DND-41 (cell line): ENCODE data around the gene GLCE.

ENCODE experiments used
- ATAC-seq: fragments of 200-7000 bp; cut with Tn5 transposase; 3 replicates; pipeline ENCODE4 v1.9.1; 2021; ENCODE audit warnings: low read depth; ENCODE audit not compliant: insufficient read depth
- DNase-seq: peaks from one replicate; pipeline ENCODE4 v3.0.0-alpha.2; 2020
- H2AFZ ChIP-seq: 2 replicates; pipeline ENCODE4 v1.6.0; 2012; ENCODE audit warnings: low read depth, low read length
- H3K27ac ChIP-seq: 2 replicates; pipeline ENCODE4 v1.5.1; 2012; ENCODE audit warnings: low read length, inconsistent platforms
- H3K27me3 ChIP-seq: fragments of 200-600 bp; sonication (generic); 2 replicates; pipeline ENCODE4 v1.6.0; 2012; ENCODE audit warnings: low read length, mild to moderate bottlenecking, inconsistent platforms; ENCODE audit not compliant: insufficient read depth, poor library complexity
- H3K36me3 ChIP-seq: 2 replicates; pipeline ENCODE4 v1.5.1; 2012; ENCODE audit warnings: low read length, inconsistent platforms; ENCODE audit not compliant: insufficient read depth
- H3K4me1 ChIP-seq: 2 replicates; pipeline ENCODE4 v1.5.1; 2012; ENCODE audit warnings: mild to moderate bottlenecking, low read length; ENCODE audit not compliant: insufficient read depth
- H3K4me2 ChIP-seq: 2 replicates; pipeline ENCODE4 v1.6.0; 2012; ENCODE audit warnings: mild to moderate bottlenecking, moderate library complexity, low read length, inconsistent platforms; ENCODE audit not compliant: insufficient read depth
- H3K4me3 ChIP-seq, 2 experiments: fragments of 200-600 bp in 1 of 2; shearing (Covaris generic) in 1 of 2; 2 replicates each; pipeline ENCODE4 v1.5.1; 2012 to 2016; ENCODE audit warnings: inconsistent platforms in 2 of 2, low read length in 2 of 2, mild to moderate bottlenecking in 2 of 2, low read depth in 1 of 2, moderate library complexity in 1 of 2
- H3K79me2 ChIP-seq: 2 replicates; pipeline ENCODE4 v1.6.0; 2012; ENCODE audit warnings: low read length, inconsistent platforms; ENCODE audit not compliant: insufficient read depth
- H3K9ac ChIP-seq: 2 replicates; pipeline ENCODE4 v1.6.0; 2012; ENCODE audit warnings: low read depth, mild to moderate bottlenecking, inconsistent platforms, low read length, moderate library complexity
- H3K9me3 ChIP-seq: 2 replicates; pipeline ENCODE4 v1.5.1; 2012; ENCODE audit warnings: low read length, moderate library complexity, mild to moderate bottlenecking, inconsistent platforms; ENCODE audit not compliant: insufficient read depth, severe bottlenecking
- H4K20me1 ChIP-seq: 2 replicates; pipeline ENCODE4 v1.6.0; 2012; ENCODE audit warnings: low read length; ENCODE audit not compliant: insufficient read depth
- EZH2 ChIP-seq: IDR thresholded peaks from 3 replicates; pipeline ENCODE4 v1.6.1; 2012; ENCODE audit warnings: borderline replicate concordance, low read depth, mild to moderate bottlenecking, moderate library complexity, low read length, inconsistent platforms; ENCODE audit not compliant: severe bottlenecking
- TF ChIP-seq, protein P1 (sequence below): IDR thresholded peaks from 2 replicates; pipeline ENCODE4 v1.5.1; 2012; ENCODE audit warnings: borderline replicate concordance, low read length, moderate library complexity, mild to moderate bottlenecking; ENCODE audit not compliant: poor library complexity, severe bottlenecking; ENCODE audit errors: extremely low read depth

Gene GLCE

DNA sequence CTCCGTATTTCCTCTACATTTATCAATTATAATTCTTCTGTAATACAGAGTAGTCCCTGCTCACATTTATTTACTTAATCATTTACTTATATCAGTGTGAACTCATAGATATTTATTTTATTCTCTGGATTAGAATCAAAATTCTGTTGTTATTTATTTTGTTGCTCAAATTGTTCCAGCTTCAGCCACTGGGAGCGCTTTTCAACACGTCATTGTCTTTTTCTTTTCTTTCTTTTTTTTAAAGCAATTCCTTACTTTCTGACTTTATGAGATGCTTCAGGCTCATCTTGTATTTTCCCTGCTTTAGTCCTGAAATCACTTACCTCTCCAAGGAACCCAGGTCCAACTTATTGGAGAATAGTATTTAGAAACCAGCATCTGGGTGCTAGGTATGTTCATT is 53.4 kb downstream of the GLCE start:
- no peaks in the 10 kb centered on the region for H3K9me3 ChIP-seq
- H2AFZ ChIP-seq, result no peak overlapping the region
- peaks cover 8% of the 10 kb centered on the region for H3K4me1 ChIP-seq
- H4K20me1 ChIP-seq, result no peaks in the 10 kb centered on the region
- H3K4me2 ChIP-seq, result no peak overlapping the region
- no peak overlapping the region for H3K9ac ChIP-seq
- H3K27ac ChIP-seq, result no peak overlapping the region
- TF ChIP-seq EZH2, result no peak
- TF ChIP-seq, protein P1, sequence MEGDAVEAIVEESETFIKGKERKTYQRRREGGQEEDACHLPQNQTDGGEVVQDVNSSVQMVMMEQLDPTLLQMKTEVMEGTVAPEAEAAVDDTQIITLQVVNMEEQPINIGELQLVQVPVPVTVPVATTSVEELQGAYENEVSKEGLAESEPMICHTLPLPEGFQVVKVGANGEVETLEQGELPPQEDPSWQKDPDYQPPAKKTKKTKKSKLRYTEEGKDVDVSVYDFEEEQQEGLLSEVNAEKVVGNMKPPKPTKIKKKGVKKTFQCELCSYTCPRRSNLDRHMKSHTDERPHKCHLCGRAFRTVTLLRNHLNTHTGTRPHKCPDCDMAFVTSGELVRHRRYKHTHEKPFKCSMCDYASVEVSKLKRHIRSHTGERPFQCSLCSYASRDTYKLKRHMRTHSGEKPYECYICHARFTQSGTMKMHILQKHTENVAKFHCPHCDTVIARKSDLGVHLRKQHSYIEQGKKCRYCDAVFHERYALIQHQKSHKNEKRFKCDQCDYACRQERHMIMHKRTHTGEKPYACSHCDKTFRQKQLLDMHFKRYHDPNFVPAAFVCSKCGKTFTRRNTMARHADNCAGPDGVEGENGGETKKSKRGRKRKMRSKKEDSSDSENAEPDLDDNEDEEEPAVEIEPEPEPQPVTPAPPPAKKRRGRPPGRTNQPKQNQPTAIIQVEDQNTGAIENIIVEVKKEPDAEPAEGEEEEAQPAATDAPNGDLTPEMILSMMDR, result no peak
- H3K36me3 ChIP-seq, result no peaks in the 10 kb centered on the region
- no peak overlapping the region for H3K4me3 ChIP-seq
- H3K27me3 ChIP-seq, result no peaks in the 10 kb centered on the region
- DNase-seq (no peak), ATAC-seq (no peak)
- no peaks in the 10 kb centered on the region for H3K79me2 ChIP-seq

DNA sequence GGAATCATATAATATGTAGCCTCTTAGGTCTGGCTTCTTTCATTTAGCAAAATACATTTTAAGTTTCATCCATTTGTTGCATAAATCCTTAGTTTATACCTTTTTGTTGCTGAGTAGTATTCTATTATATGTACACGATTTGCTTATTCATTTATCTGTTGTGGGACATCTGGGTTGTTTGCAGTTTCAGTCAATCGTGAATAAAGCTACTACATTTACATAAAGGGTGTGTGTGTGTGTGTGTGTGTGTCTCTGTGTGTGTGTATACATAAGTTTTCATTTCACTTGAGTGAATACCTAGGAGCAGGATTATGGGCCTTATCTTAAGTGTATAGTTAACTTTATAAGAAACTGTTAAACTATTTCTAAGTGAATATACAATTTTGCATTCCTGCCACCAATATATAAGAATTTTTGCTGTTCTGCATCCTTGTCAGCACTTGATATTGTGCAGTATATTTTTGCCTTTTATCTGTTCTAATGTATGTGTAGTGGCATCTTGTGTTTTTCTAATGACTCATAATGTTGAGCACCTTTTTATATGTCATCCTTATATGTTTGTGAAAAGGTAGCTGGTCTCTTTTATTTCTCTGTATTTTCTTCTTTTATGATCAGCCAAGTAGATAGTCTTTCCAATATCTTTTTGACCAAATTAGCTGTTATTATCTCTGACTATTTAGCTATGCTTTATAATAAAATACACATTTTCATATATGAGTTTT is 55.0 kb downstream of the GLCE start:
- no peak for ATAC-seq
- Histone ChIP-seq H3K4me3 (no peak overlapping the region), H3K36me3 (no peaks in the 10 kb centered on the region), H3K4me2 (no peak overlapping the region), H2AFZ (no peak overlapping the region), H3K9me3 (no peaks in the 10 kb centered on the region), H3K27me3 (no peaks in the 10 kb centered on the region), H4K20me1 (no peaks in the 10 kb centered on the region), H3K9ac (no peak overlapping the region), H3K79me2 (no peaks in the 10 kb centered on the region), H3K4me1 (no peaks in the 10 kb centered on the region), H3K27ac (no peak overlapping the region)
- TF ChIP-seq, protein P1, result no peak
- no peak for TF ChIP-seq EZH2
- DNase-seq, result no peak

DNA sequence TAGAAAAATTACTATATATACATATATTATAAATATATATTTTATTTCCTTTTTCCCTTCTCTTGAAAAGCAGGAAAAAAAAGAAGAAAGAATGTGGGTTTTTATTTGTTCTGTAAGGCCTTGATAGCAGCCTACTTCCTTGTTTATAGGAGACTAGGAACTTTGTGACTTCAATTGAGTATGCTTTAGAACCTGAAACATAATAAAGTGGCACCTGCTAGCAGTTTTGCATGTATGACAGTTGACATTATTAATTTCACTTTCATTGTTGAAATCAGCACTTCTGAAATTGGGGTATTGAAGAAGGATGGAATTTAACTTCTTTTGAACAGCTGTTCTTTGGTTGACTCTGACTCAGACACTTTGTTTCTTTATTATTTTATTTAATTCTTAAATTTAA is 56.9 kb downstream of the GLCE start:
- no peak overlapping the region for H3K4me3 ChIP-seq

More for the DNA sequence above, 56.9 kb downstream of the GLCE start:
- Histone ChIP-seq H3K4me2 (no peak overlapping the region), H3K27me3 (no peaks in the 10 kb centered on the region), H3K9me3 (peaks cover 4% of the 10 kb centered on the region), H3K9ac (no peak overlapping the region), H3K4me1 (no peaks in the 10 kb centered on the region), H3K79me2 (no peaks in the 10 kb centered on the region), H2AFZ (no peak overlapping the region), H4K20me1 (no peaks in the 10 kb centered on the region), H3K27ac (no peak overlapping the region), H3K36me3 (no peaks in the 10 kb centered on the region)
- no peak for DNase-seq
- TF ChIP-seq, protein P1, result no peak
- no peak for TF ChIP-seq EZH2
- no peak for ATAC-seq
